GM12872 (cell line): Measurements from ENCODE around the gene FBLN1.

Experiments
- TF ChIP-seq, protein P1 (sequence below): IDR thresholded peaks from 3 replicates; pipeline ENCODE4 v1.5.1; 2011; ENCODE audit warnings: low read depth, mild to moderate bottlenecking, low read length, moderate library complexity; ENCODE audit not compliant: insufficient read depth

FBLN1 gene

DNA sequence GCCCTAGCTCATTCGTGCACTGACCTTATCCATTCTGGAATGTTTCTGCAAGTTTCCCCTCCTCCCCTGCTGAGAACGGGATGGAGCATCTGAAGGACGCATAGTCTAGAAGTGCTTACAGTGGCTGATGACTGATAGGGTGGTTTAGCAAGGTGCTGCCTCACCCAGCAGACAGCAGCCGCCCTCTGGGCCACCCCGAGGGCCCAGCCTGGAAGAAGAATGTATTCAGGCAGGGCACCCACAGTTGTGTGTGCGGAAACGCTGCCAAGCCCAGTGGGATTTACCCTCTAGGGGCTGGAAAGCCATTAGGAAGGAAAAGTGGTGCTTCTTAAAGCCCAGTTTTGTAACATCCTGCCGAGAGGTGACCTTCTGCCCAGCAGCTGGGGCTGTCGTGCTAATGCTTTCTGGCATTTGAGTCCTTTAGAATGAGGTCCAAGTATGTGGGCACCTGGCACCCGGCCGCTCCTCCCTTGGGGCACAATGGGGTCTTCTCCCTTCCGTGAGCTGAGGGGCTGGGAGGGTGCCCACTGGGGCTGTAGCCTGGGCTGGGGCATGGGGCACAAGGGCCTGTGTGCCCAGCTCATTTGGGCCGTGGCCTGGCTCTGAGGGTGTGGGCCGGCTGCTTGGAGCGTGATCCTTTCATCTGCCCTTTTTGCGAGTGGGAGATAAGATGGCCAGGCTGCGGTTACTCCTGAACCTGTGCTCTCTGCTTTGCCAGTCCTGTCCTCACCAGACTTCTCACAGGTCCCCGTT lies 14.4 kb downstream of the FBLN1 start:
- TF ChIP-seq, protein P1, sequence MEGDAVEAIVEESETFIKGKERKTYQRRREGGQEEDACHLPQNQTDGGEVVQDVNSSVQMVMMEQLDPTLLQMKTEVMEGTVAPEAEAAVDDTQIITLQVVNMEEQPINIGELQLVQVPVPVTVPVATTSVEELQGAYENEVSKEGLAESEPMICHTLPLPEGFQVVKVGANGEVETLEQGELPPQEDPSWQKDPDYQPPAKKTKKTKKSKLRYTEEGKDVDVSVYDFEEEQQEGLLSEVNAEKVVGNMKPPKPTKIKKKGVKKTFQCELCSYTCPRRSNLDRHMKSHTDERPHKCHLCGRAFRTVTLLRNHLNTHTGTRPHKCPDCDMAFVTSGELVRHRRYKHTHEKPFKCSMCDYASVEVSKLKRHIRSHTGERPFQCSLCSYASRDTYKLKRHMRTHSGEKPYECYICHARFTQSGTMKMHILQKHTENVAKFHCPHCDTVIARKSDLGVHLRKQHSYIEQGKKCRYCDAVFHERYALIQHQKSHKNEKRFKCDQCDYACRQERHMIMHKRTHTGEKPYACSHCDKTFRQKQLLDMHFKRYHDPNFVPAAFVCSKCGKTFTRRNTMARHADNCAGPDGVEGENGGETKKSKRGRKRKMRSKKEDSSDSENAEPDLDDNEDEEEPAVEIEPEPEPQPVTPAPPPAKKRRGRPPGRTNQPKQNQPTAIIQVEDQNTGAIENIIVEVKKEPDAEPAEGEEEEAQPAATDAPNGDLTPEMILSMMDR = no peak

DNA sequence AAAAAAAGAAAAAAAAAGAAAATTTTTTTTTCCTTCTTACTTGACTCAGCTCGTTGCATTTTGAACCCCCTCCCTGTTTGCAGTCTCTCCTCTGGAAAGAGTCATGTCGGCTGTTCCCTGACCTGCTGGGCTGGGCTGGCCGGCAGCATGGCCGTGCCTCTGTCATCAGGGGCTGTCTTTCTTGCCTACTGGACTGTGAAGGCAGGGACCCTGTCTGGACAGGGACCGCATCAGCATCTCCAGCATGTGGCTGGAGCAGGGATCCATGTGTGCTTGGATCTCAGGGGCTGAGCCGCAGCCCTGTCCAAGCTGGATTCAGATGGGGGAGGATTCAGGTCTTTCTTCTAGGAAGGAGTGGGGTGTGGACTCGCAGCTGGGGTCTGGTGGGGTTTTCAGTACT lies 15.5 kb downstream of the FBLN1 start:
- TF ChIP-seq, protein P1 = no peak

DNA sequence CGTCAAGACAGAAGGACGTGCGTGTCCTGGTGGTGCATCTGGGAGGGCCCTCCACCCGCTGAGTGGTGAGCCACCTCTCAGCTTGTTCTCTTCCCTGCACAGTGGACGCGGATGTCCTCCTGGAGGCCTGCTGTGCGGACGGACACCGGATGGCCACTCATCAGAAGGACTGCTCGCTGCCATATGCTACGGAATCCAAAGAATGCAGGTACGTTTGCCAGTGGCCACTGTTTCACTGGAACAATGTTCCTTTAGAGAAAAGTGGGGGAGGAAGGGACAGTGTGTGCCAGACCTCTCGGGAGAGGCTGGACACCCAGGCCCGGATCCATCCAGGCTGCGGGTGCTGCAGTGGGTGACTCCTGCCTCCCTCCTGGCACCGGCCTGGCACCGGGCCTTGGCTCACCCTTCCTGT lies 15.9 kb downstream of the FBLN1 start:
- TF ChIP-seq, protein P1 = no peak

DNA sequence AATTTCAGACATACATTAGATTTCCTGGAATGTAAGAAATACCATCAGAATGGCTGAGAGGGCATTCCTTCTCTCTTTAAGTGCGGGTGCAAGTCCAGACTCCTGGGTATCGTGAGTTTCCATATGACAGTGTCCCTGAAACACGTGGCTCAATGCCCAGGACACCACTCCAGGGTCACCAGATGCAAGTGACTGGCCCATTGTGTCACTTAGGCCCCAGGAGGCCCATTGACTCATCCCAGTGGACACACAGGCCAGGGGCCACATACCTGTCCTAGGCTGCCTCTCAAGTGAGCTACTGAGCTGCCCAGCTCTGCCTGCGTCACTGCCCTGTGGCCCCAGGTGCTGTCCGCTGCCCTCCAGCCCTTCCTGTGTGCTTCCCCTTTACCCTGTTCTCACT lies 18.5 kb downstream of the FBLN1 start:
- TF ChIP-seq, protein P1 = no peak

DNA sequence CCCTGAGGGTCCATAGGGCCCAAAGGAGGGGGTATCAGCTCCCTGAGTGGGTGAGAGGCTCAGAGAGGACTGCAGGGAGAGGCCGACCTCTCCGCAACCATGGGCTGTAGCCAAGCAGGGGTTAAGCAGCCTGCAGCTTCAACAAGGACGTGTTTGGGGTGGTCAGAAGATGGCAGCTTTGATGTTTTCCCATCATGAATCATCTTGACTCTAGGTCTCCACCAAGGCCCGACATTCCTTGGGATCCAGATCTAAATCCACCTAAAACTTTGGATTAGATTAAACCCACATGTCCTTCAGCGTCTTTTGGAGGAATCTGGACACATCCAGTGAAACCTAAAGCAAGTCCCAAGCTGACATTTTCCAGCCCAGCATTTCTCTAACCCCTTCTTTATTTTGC lies 19.8 kb downstream of the FBLN1 start:
- TF ChIP-seq, protein P1 = no peak

DNA sequence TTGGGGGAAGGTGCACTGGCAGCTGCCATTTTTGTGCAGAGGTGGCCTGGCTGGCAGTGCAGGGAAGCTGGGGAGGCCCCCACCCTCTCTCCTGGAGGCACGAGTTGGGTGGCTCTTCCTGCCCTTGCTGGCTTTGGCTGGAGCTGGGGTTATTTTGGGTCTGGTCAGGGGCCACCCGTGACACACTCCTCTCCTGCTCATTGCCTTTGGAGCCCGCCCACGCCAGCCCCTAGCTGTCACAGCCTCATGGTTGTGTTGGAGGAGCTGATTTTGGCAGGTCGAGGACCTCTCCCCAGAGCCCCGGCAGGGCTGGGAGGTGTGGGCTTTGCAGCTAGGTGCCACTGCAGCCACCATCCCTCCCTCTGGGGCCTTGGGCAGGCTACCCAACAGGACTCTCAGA lies 21.5 kb downstream of the FBLN1 start:
- TF ChIP-seq, protein P1 = no peak

DNA sequence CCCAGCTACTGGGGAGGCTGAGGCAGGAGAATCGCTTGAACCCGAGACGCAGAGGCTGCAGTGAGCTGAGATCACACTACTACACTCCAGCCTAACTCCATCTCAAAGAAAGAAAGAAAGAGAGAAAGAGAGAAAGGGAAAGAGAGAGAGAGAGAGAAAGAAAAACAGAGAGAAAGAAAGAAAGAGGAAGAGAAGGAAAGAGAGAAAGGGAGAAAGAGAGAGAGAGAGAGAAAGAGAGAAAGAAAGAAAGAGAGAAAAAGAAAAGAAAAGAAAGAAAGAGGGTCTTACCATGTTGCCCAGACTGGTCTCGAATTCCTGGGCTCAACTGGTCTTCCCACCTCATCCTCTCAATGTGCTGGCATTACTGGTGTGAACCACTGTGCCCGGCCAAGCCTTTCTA lies 22.3 kb downstream of the FBLN1 start:
- TF ChIP-seq, protein P1 = no peak

DNA sequence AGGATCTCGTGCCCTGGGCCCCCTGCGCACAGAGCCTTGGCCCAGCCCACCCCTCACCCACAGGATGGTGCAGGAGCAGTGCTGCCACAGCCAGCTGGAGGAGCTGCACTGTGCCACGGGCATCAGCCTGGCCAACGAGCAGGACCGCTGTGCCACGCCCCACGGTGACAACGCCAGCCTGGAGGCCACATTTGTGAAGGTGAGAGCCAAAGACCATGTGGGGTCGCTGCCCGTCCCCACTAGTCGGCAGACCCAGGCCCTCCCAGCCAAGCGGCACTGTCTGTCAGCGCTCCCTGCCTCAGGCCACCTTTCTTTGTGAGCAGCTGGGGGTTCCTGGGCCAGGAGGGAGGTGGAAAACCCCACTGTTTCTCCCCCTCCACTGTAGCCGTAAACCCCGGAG lies 22.8 kb downstream of the FBLN1 start:
- TF ChIP-seq, protein P1 = no peak
